ENCODE measurements around the gene CNPY4. TPM values are rescaled to one million over a fixed set of nuclear protein-coding genes. Genes with fewer than 3 reads are reported as not detected.

CNPY4 gene
- total and polyA plus RNA-seq, 5 experiments from 2014 or later = 19.8 to 99.6 (median 23.5) TPM

DNA sequence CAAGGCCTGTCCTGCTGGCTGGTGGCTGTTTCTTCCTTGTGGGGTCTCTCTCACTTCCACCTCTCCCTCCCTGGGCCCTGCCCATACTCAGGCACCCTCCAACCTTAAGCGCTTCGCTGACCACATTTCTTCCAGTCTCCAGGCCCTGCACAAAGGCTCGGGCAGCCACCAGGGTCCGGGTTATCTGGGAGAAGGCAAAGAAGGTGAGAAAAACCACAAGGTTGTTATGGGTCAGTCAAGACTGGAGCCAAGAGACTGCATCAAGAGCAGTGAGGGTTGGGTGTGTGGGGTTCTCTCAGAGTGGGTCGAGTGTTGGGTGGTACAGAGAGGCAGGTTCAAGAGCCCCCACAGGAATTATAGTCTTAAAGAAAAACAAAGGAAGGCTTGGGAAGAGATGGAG lies 55.1 kb downstream of the CNPY4 start:
- POLR2A ChIA-PET = interaction anchor here (0.7 to 9.3 kb wide), 3 partner anchors 11 to 24 kb away, joined by 3 to 187 read pairs (median 53); partner anchors contain the start of genes GAL3ST4, LAMTOR4 and TRAPPC14
- Mint-ChIP-seq H3K4me3 (peak overlapping the region in 2 of 10 donors; percentile 17 to 26), H3K27ac (peak overlapping the region in 6 of 10 donors; percentile 7 to 80 (median 55)), H3K4me1 (peaks cover 28 to 61% (median 46%) of the 10 kb centered on the region in 4 donors), H3K9me3 (no peaks in the 10 kb centered on the region), H3K36me3 (peaks cover 0 to 2% (median 0%) of the 10 kb centered on the region in 3 donors), H3K27me3 (peaks cover 0 to 4% (median 0%) of the 10 kb centered on the region in 5 donors)
- no peak for ATAC-seq
- no peak for DNase-seq

Small RNA genes within 50 kb of the gene (microRNA-seq; reads per million reads assigned to microRNA genes)
- gene MIR106B (ENCODE audit: borderline microRNAs expressed) (5,476 reads per million, percentile 93 among the genes with 10 or more reads in this experiment), gene MIR25 (ENCODE audit: borderline microRNAs expressed) (1,036 reads per million, percentile 84 among the genes with 10 or more reads in this experiment), gene MIR4658 (ENCODE audit: borderline microRNAs expressed) (not detected), gene MIR93 (ENCODE audit: borderline microRNAs expressed) (2,656 reads per million, percentile 91 among the genes with 10 or more reads in this experiment)

Other genes with a start within 250 kb of the CNPY4 start
- gene OR2AE1, start 242.6 kb upstream of the CNPY4 start, total RNA-seq = 1 to 10 TPM; 1.1 to 1.3 TPM
- gene OR2AE1, start 242.6 kb upstream of the CNPY4 start, polyA plus RNA-seq = not detected
- gene TRIM4, start 200.1 kb upstream of the CNPY4 start, total RNA-seq = 10 to 100 TPM; 68.4 to 70.6 TPM
- gene TRIM4, start 200.1 kb upstream of the CNPY4 start, polyA plus RNA-seq = 10 to 100 TPM; 22.2 to 32.2 (median 31.0) TPM
- gene GJC3, start 190.0 kb upstream of the CNPY4 start, total RNA-seq = 1 to 10 TPM; 1.6 to 1.7 TPM
- 1 to 10 TPM in 1 of 3 donors, under 1 TPM in 1, not detected in 1; 0.42 to 2.0 TPM for gene GJC3, start 190.0 kb upstream of the CNPY4 start, polyA plus RNA-seq
- gene AZGP1, start 143.6 kb upstream of the CNPY4 start, total RNA-seq = not detected
- not detected for gene AZGP1, start 143.6 kb upstream of the CNPY4 start, polyA plus RNA-seq
- 100 to 1,000 TPM; 104 to 108 TPM for gene ZKSCAN1, start 104.0 kb upstream of the CNPY4 start, total RNA-seq
- gene ZKSCAN1, start 104.0 kb upstream of the CNPY4 start, polyA plus RNA-seq = 10 to 100 TPM; 39.1 to 63.6 (median 47.1) TPM
- 10 to 100 TPM in 1 of 2 experiments, 1 to 10 TPM in 1; 8.3 to 10.5 TPM for gene ZSCAN21, start 69.9 kb upstream of the CNPY4 start, total RNA-seq
- gene ZSCAN21, start 69.9 kb upstream of the CNPY4 start, polyA plus RNA-seq = 10 to 100 TPM in 1 of 3 donors, 1 to 10 TPM in 2; 5.2 to 11.2 (median 8.2) TPM
- gene ZNF3, start 37.9 kb upstream of the CNPY4 start, total RNA-seq = 10 to 100 TPM; 42.7 to 48.8 TPM
- gene ZNF3, start 37.9 kb upstream of the CNPY4 start, polyA plus RNA-seq = 10 to 100 TPM; 17.4 to 28.4 (median 20.2) TPM
- gene COPS6, start 30.7 kb upstream of the CNPY4 start, total RNA-seq = 10 to 100 TPM; 72.0 to 80.2 TPM
- 100 to 1,000 TPM; 107 to 145 (median 121) TPM for gene COPS6, start 30.7 kb upstream of the CNPY4 start, polyA plus RNA-seq
- 100 to 1,000 TPM; 159 to 161 TPM for gene MCM7, start 18.2 kb upstream of the CNPY4 start, total RNA-seq
- 10 to 100 TPM; 28.7 to 46.6 (median 40.1) TPM for gene MCM7, start 18.2 kb upstream of the CNPY4 start, polyA plus RNA-seq
- 10 to 100 TPM in 1 of 2 experiments, 1 to 10 TPM in 1; 7.5 to 10.9 TPM for gene AP4M1, start 18.0 kb upstream of the CNPY4 start, total RNA-seq
- gene AP4M1, start 18.0 kb upstream of the CNPY4 start, polyA plus RNA-seq = 1 to 10 TPM; 1.7 to 3.6 (median 2.3) TPM
- 10 to 100 TPM; 61.6 to 68.7 TPM for gene TAF6, start 276 bp upstream of the CNPY4 start, total RNA-seq
- gene TAF6, start 276 bp upstream of the CNPY4 start, polyA plus RNA-seq = 10 to 100 TPM; 21.3 to 39.0 (median 31.5) TPM
- gene MBLAC1, start 7.3 kb downstream of the CNPY4 start, total RNA-seq = 1 to 10 TPM; 5.6 to 7.2 TPM
- gene MBLAC1, start 7.3 kb downstream of the CNPY4 start, polyA plus RNA-seq = 1 to 10 TPM; 2.1 to 2.3 (median 2.1) TPM
- 100 to 1,000 TPM; 170 to 206 TPM for gene LAMTOR4, start 29.3 kb downstream of the CNPY4 start, total RNA-seq
- gene LAMTOR4, start 29.3 kb downstream of the CNPY4 start, polyA plus RNA-seq = 100 to 1,000 TPM; 403 to 435 (median 430) TPM
- 100 to 1,000 TPM; 103 to 109 TPM for gene TRAPPC14, start 39.1 kb downstream of the CNPY4 start, total RNA-seq
- 1 to 10 TPM; 2.1 to 4.5 (median 2.4) TPM for gene TRAPPC14, start 39.1 kb downstream of the CNPY4 start, polyA plus RNA-seq
- 10 to 100 TPM; 37.0 to 39.1 TPM for gene GAL3ST4, start 49.0 kb downstream of the CNPY4 start, total RNA-seq
- gene GAL3ST4, start 49.0 kb downstream of the CNPY4 start, polyA plus RNA-seq = 1 to 10 TPM; 4.0 to 6.5 (median 5.4) TPM
- 10 to 100 TPM; 39.0 to 40.1 TPM for gene GPC2, start 57.7 kb downstream of the CNPY4 start, total RNA-seq
- 1 to 10 TPM in 1 of 3 donors, under 1 TPM in 2; 0.09 to 1.1 (median 0.42) TPM for gene GPC2, start 57.7 kb downstream of the CNPY4 start, polyA plus RNA-seq
- 10 to 100 TPM; 12.0 to 12.1 TPM for gene STAG3, start 58.3 kb downstream of the CNPY4 start, total RNA-seq
- gene STAG3, start 58.3 kb downstream of the CNPY4 start, polyA plus RNA-seq = 1 to 10 TPM; 6.0 to 8.6 (median 6.9) TPM
- 10 to 100 TPM; 81.5 to 83.8 TPM for gene PVRIG, start 100.3 kb downstream of the CNPY4 start, total RNA-seq
- gene PVRIG, start 100.3 kb downstream of the CNPY4 start, polyA plus RNA-seq = 10 to 100 TPM; 79.1 to 85.4 (median 84.7) TPM
- not detected for gene SPDYE3, start 188.1 kb downstream of the CNPY4 start, total RNA-seq
- 10 to 100 TPM in 1 of 3 donors, 1 to 10 TPM in 2; 4.8 to 10.9 (median 7.7) TPM for gene SPDYE3, start 188.1 kb downstream of the CNPY4 start, polyA plus RNA-seq
- gene PILRB, start 238.5 kb downstream of the CNPY4 start, total RNA-seq = 100 to 1,000 TPM; 129 to 130 TPM
- gene PILRB, start 238.5 kb downstream of the CNPY4 start, polyA plus RNA-seq = 10 to 100 TPM in 1 of 3 donors, 1 to 10 TPM in 2; 2.5 to 14.6 (median 3.3) TPM